HepG2 (cell line): ENCODE results near the gene BUB1B. TPM values are rescaled to one million over a fixed set of nuclear protein-coding genes. Genes with fewer than 3 reads are reported as not detected.
"Not testable (repeated sequence)": the region's sequence is repeated elsewhere in the genome, so short reads cannot be mapped to it uniquely, and the experiment has no call there.

ENCODE experiments used
- ATAC-seq: fragments of 200-7000 bp; cut with Tn5 transposase; 3 replicates; pipeline ENCODE4 v1.9.1; 2020; ENCODE audit warnings: mild to moderate bottlenecking, moderate library complexity
- BruUV-seq: library from RNA; stranded (reverse); fragments of 400-500 nt; replicated peaks from 2 replicates; lab custom pipeline; 2021; lab: Mats Ljungman, UMichigan
- CTCF ChIA-PET: fragments of 300-600 bp; formaldehyde crosslinking; extraction: SDS; loops from one replicate; lab custom pipeline; 2021; ENCODE audit warnings: low total read pairs, inconsistent platforms, low intra/inter-chr PET ratio; lab: Yijun Ruan, JAX
- POLR2A ChIA-PET: fragments of 350-600 bp; sonication (Branson Sonifier 250); formaldehyde crosslinking; loops from one replicate; lab custom pipeline; 2020; ENCODE audit warnings: antibody characterized with exemption, inconsistent platforms; lab: Yijun Ruan, JAX
- DNase-seq: peaks from one replicate; pipeline ENCODE4 v3.0.0-alpha.2; 2015; ENCODE audit warnings: low spot score
- FAIRE-seq: peaks from 3 replicates; lab custom pipeline; 2011; peaks lifted over from hg19 to GRCh38; lab: Jason Lieb, UNC
- H2AFZ ChIP-seq: one replicate; pipeline ENCODE4 v1.6.1; 2011; ENCODE audit warnings: low read length, inconsistent platforms
- H3K27ac ChIP-seq: fragments of 300-600 bp; 3 replicates; pipeline ENCODE4 v1.8.0; 2011; ENCODE audit warnings: mixed run types, mild to moderate bottlenecking, mixed read lengths, low read length, inconsistent platforms; ENCODE audit not compliant: insufficient read depth; ENCODE audit errors: extremely low read length
- H3K27me3 ChIP-seq, 2 experiments: fragments of 200-600 bp in 1 of 2; 2 replicates in 1 of 2; 3 replicates in 1 of 2; pipeline versions ENCODE4 v1.6.0 to v1.8.0; 2011; ENCODE audit warnings: low read length in 2 of 2, mild to moderate bottlenecking in 2 of 2, moderate library complexity in 2 of 2, inconsistent platforms in 1 of 2; ENCODE audit not compliant: insufficient read depth in 2 of 2, control insufficient read depth in 1 of 2
- H3K36me3 ChIP-seq, 2 experiments: fragments of 200-600 bp in 1 of 2; replicated peaks in 1 of 2; 2 replicates in 1 of 2; 3 replicates in 1 of 2; pipeline versions ENCODE4 v1.5.1 to v1.8.0; 2011; ENCODE audit warnings: low read length in 2 of 2, inconsistent platforms in 1 of 2; ENCODE audit not compliant: insufficient read depth in 2 of 2, control insufficient read depth in 1 of 2
- H3K4me1 ChIP-seq: 2 replicates; pipeline ENCODE4 v1.5.1; 2012; ENCODE audit warnings: low read length, inconsistent platforms; ENCODE audit not compliant: insufficient read depth
- H3K4me2 ChIP-seq: 2 replicates; pipeline ENCODE4 v1.6.0; 2011; ENCODE audit warnings: low read depth, low read length, inconsistent platforms
- H3K4me3 ChIP-seq, 3 experiments: fragments of 200-600 bp in 1 of 3; sonication (generic), shearing (Covaris generic) in 1 of 3; replicated peaks in 1 of 3; 2 replicates each; pipeline ENCODE4 v1.5.1; 2011 to 2016; ENCODE audit warnings: low read length in 3 of 3, inconsistent platforms in 2 of 3, low read depth in 2 of 3, mild to moderate bottlenecking in 2 of 3, control low read depth in 1 of 3, mixed read lengths in 1 of 3; ENCODE audit not compliant: insufficient read depth in 1 of 3
- H3K79me2 ChIP-seq: one replicate; pipeline ENCODE4 v1.6.1; 2011; ENCODE audit warnings: low read length, inconsistent platforms; ENCODE audit not compliant: insufficient read depth
- H3K9ac ChIP-seq: 2 replicates; pipeline ENCODE4 v1.6.0; 2011; ENCODE audit warnings: mild to moderate bottlenecking, low read depth, low read length, inconsistent platforms; ENCODE audit not compliant: insufficient read depth
- H3K9me3 ChIP-seq: 2 replicates; pipeline ENCODE4 v1.5.1; 2012; ENCODE audit warnings: mild to moderate bottlenecking, low read length
- H4K20me1 ChIP-seq: 2 replicates; pipeline ENCODE4 v1.6.0; 2011; ENCODE audit warnings: inconsistent platforms, mild to moderate bottlenecking, low read length, moderate library complexity; ENCODE audit not compliant: insufficient read depth
- ADNP ChIP-seq: sonication (generic); formaldehyde crosslinking; IDR thresholded peaks from 2 replicates; pipeline ENCODE4 v1.4.0; 2020; ENCODE audit warnings: missing genetic modification reagents
- CHCHD3 ChIP-seq: sonication (generic); formaldehyde crosslinking; IDR thresholded peaks from 2 replicates; pipeline ENCODE4 v1.8.0; 2022; ENCODE audit warnings: mild to moderate bottlenecking, missing genetic modification reagents, moderate library complexity
- FOXP1 ChIP-seq, 2 experiments: fragments of 450-650 bp in 1 of 2; IDR thresholded peaks; 2 replicates each; pipeline ENCODE4 v1.6.1; 2017 to 2018; ENCODE audit warnings: antibody characterized with exemption in 1 of 2
- HES4 ChIP-seq: sonication (generic); formaldehyde crosslinking; IDR thresholded peaks from 2 replicates; pipeline ENCODE4 v1.9.0; 2021; ENCODE audit warnings: mild to moderate bottlenecking, missing genetic modification reagents, borderline replicate concordance
- HNF4G ChIP-seq, 2 experiments: sonication (generic) in 1 of 2; formaldehyde crosslinking in 1 of 2; IDR thresholded peaks; 2 replicates each; pipeline versions ENCODE4 v1.4.0 to v1.6.1; 2011 to 2020; ENCODE audit warnings: borderline replicate concordance in 2 of 2, low read depth in 2 of 2, mild to moderate bottlenecking in 2 of 2, low read length in 1 of 2, missing genetic modification reagents in 1 of 2, moderate library complexity in 1 of 2
- HNRNPUL1 ChIP-seq: fragments of 200-400 bp; formaldehyde crosslinking; IDR thresholded peaks from 2 replicates; pipeline ENCODE4 v1.6.1; 2017; ENCODE audit warnings: low read depth, mild to moderate bottlenecking, low read length, moderate library complexity
- RXRB ChIP-seq: IDR thresholded peaks from 2 replicates; pipeline ENCODE4 v1.6.1; 2016; ENCODE audit warnings: borderline replicate concordance, missing genetic modification reagents, missing compliant biosample characterization
- SMAD3 ChIP-seq: sonication (generic); formaldehyde crosslinking; IDR thresholded peaks from 2 replicates; pipeline ENCODE4 v1.4.0; 2020; ENCODE audit warnings: missing genetic modification reagents
- SMAD9 ChIP-seq: sonication (generic); formaldehyde crosslinking; IDR thresholded peaks from 2 replicates; pipeline ENCODE4 v1.5.1; 2020; ENCODE audit warnings: mild to moderate bottlenecking, missing genetic modification reagents
- SRSF4 ChIP-seq: fragments of 200-400 bp; formaldehyde crosslinking; IDR thresholded peaks from one replicate; pipeline ENCODE4 v1.6.1; 2018; ENCODE audit warnings: mild to moderate bottlenecking, low read depth, low read length, moderate library complexity; ENCODE audit not compliant: poor library complexity, severe bottlenecking
- U2AF2 ChIP-seq: fragments of 200-400 bp; formaldehyde crosslinking; IDR thresholded peaks from 2 replicates; pipeline ENCODE4 v1.6.1; 2017; ENCODE audit warnings: low read depth, mild to moderate bottlenecking, low read length
- WIZ ChIP-seq: sonication (generic); formaldehyde crosslinking; IDR thresholded peaks from 2 replicates; pipeline ENCODE4 v1.5.1; 2020; ENCODE audit warnings: mild to moderate bottlenecking, missing genetic modification reagents
- ZNF331 ChIP-seq: sonication (generic); formaldehyde crosslinking; IDR thresholded peaks from 2 replicates; pipeline ENCODE4 v1.4.0; 2020; ENCODE audit warnings: missing genetic modification reagents
- ZNF432 ChIP-seq: sonication (generic); formaldehyde crosslinking; IDR thresholded peaks from 2 replicates; pipeline ENCODE4 v1.5.0; 2020; ENCODE audit warnings: missing genetic modification reagents, mild to moderate bottlenecking, borderline replicate concordance
- ZNF44 ChIP-seq: sonication (generic); formaldehyde crosslinking; IDR thresholded peaks from 2 replicates; pipeline ENCODE4 v1.5.1; 2020; ENCODE audit warnings: mild to moderate bottlenecking, missing genetic modification reagents
- ZNF660 ChIP-seq: sonication (generic); formaldehyde crosslinking; IDR thresholded peaks from 2 replicates; pipeline ENCODE4 v1.5.1; 2020; ENCODE audit warnings: mild to moderate bottlenecking, low read depth, missing genetic modification reagents, borderline replicate concordance
- ZNF720 ChIP-seq: sonication (generic); formaldehyde crosslinking; IDR thresholded peaks from 2 replicates; pipeline ENCODE4 v1.4.0; 2020; ENCODE audit warnings: missing genetic modification reagents
- ZNF747 ChIP-seq: sonication (generic); formaldehyde crosslinking; IDR thresholded peaks from 2 replicates; pipeline ENCODE4 v1.8.1; 2023; ENCODE audit warnings: missing genetic modification reagents, mild to moderate bottlenecking, borderline replicate concordance
- WGBS: methylation state at CpG from one replicate; pipeline ENCODE4 v1.1.6; 2017; ENCODE audit warnings: low lambda C conversion rate; 5-methylcytosine and 5-hydroxymethylcytosine counted together
- in situ Hi-C: cut with HindIII; loops from 2 replicates; pipeline ENCODE4 v1.10.0; 2017; ENCODE audit warnings: low pct_unique_long_range_greater_than_20kb; ENCODE audit not compliant: extremely low pct_ligation_motif_present
- intact Hi-C: fragments of 100-400 bp; cut with micrococcal nuclease; formaldehyde crosslinking; loops from one replicate; pipeline ENCODE4 v1.10.0; 2022; ENCODE audit not compliant: unreplicated experiment
- polyA plus RNA-seq, 8 experiments: library from polyadenylated mRNA; depleted of rRNA in 3 of 8; stranded (reverse) in 7 of 8; unstranded in 1 of 8; fragments of >200 nt; fragmentation: Illumina TruSeq in 4 of 8; extraction: Trizol in 4 of 8; gene quantifications; 2 replicates each; pipeline versions ENCODE4 v1.2.1 to v1.2.3, GENCODE V29; 2011 to 2016; ENCODE audit warnings: low read depth in 4 of 8, missing spikeins in 1 of 8, mixed read lengths in 1 of 8; ENCODE audit not compliant: insufficient read depth in 1 of 8
- total RNA-seq, 5 experiments: library from RNA; depleted of rRNA; stranded (reverse); fragments of >200 nt; fragmentation: Illumina TruSeq; extraction: Trizol; gene quantifications; 2 replicates each; pipeline ENCODE4 v1.2.3, GENCODE V29; 2016; ENCODE audit warnings: low read depth in 1 of 5
- TF ChIP-seq, protein P1 (sequence below): sonication (generic); formaldehyde crosslinking; IDR thresholded peaks from 2 replicates; pipeline ENCODE4 v1.5.1; 2020; ENCODE audit warnings: missing genetic modification reagents, mild to moderate bottlenecking, borderline replicate concordance

The BUB1B gene
- total and polyA plus RNA-seq, 2 of the 13 experiments (the other 11 are each of a cell fraction or from before 2014, with no cell fraction given), result 26.2 to 63.5 TPM

- FAIRE-seq, result no peak
- H3K79me2 ChIP-seq, result no peaks in the 10 kb centered on the region
- 30% methylated on average over 6 of the region's 6 CpGs for WGBS
- no peak overlapping the region for H2AFZ ChIP-seq
- in situ Hi-C loops, result no loop called here
- no peak for ATAC-seq
- H3K27me3 ChIP-seq, result 0 out of 5 replicates have a peak, but pooled peaks cover 0 to 5% of the 10 kb centered on the region in 2 experiments
- intact Hi-C loops, result no loop called here
- ChIA-PET CTCF (no interaction called here), POLR2A (no interaction called here)
- H3K4me3 ChIP-seq, result no peak overlapping the region
- TF ChIP-seq SMAD9 (CRISPR knock-in tag), result no peak
- TF ChIP-seq HNF4G (IDR thresholded peaks at IDR 0.05; ENCODE audit: borderline replicate concordance, low read depth, low read length), result no peak
- TF ChIP-seq HNF4G (CRISPR knock-in tag; IDR thresholded peaks at IDR 0.05; ENCODE audit: borderline replicate concordance, low read depth), result no peak
- TF ChIP-seq ADNP (CRISPR knock-in tag), result no peak
- no peak for TF ChIP-seq ZNF660 (CRISPR knock-in tag)
- no peak for TF ChIP-seq RXRB (CRISPR knock-in tag)
- no peak for TF ChIP-seq ZNF720 (CRISPR knock-in tag)
- no peak for TF ChIP-seq WIZ (CRISPR knock-in tag)
- no peak for TF ChIP-seq ZNF44
- TF ChIP-seq FOXP1 (IDR thresholded peaks at IDR 0.05), result no peak
- TF ChIP-seq FOXP1 (CRISPR knock-in tag; IDR thresholded peaks at IDR 0.05), result no peak
- TF ChIP-seq, protein P1, sequence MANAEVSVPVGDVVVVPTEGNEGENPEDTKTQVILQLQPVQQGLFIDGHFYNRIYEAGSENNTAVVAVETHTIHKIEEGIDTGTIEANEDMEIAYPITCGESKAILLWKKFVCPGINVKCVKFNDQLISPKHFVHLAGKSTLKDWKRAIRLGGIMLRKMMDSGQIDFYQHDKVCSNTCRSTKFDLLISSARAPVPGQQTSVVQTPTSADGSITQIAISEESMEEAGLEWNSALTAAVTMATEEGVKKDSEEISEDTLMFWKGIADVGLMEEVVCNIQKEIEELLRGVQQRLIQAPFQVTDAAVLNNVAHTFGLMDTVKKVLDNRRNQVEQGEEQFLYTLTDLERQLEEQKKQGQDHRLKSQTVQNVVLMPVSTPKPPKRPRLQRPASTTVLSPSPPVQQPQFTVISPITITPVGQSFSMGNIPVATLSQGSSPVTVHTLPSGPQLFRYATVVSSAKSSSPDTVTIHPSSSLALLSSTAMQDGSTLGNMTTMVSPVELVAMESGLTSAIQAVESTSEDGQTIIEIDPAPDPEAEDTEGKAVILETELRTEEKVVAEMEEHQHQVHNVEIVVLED (CRISPR knock-in tag), result no peak
- TF ChIP-seq U2AF2, result no peak
- no peak for TF ChIP-seq ZNF331
- TF ChIP-seq ZNF747 (CRISPR knock-in tag), result no peak
- no peak for TF ChIP-seq CHCHD3 (CRISPR knock-in tag)
- TF ChIP-seq SRSF4, result no peak
- TF ChIP-seq ZNF432 (CRISPR knock-in tag), result no peak
- no peak for TF ChIP-seq HES4 (CRISPR knock-in tag)
- no peak for TF ChIP-seq HNRNPUL1
- no peak for TF ChIP-seq SMAD3
- H3K9me3 ChIP-seq, result no peaks in the 10 kb centered on the region
- no peak for DNase-seq
- no peak overlapping the region for H3K27ac ChIP-seq
- no peaks in the 10 kb centered on the region for H3K36me3 ChIP-seq
- H3K4me2 ChIP-seq, result no peak overlapping the region
- H3K9ac ChIP-seq, result no peak overlapping the region
- H4K20me1 ChIP-seq, result no peaks in the 10 kb centered on the region
- no TSS peak for BruUV-seq
- H3K4me1 ChIP-seq, result no peaks in the 10 kb centered on the region
These were observed 38.8 kb upstream of the BUB1B start for GRCh38 chr15:40121911-40122638.

DNA sequence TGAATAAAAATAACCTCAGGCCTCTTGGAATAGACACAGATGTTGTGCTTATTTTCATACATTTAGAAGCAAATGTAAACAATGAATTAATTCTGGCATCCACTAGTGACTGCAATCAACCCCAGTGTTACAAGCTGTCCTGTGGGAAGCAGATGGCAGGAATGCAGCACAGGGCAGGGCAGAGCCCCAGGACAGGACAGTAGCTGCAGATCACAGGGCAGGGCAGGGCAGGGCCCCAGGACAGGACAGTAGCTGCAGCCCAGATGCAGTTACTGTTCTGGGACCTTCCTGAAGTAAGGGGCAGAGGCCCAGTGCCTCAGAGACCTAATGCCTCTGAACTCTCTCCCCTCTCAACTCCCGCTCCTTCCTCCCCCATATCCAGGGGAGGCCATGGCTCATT is 37.9 kb upstream of the BUB1B start:
- FAIRE-seq, POLR2A ChIA-PET, BruUV-seq, H3K4me3 ChIP-seq, CTCF ChIA-PET, H3K27ac ChIP-seq, H3K36me3 ChIP-seq, H3K79me2 ChIP-seq, DNase-seq, H4K20me1 ChIP-seq, H3K4me1 ChIP-seq, H3K9ac ChIP-seq, H2AFZ ChIP-seq, H3K27me3 ChIP-seq, H3K4me2 ChIP-seq, ATAC-seq, intact Hi-C loops, H3K9me3 ChIP-seq, in situ Hi-C loops: not testable (repeated sequence)
- no CpG with 5 or more reads among the region's 1 CpG for WGBS
